Measurements from ENCODE around the gene TESMIN.

GRCh38 chr11:68774194-68774585, 22.9 kb upstream of the TESMIN start:
- TF ChIP-seq CTCF (conservative IDR thresholded peaks at IDR 0.05; ENCODE audit: low read depth, low read length) (no peak), EZH2 (IDR thresholded peaks at IDR 0.05; ENCODE audit: borderline replicate concordance, low read depth, low read length, poor library complexity, severe bottlenecking) (no peak)
